SK-N-SH (cell line): ENCODE measurements around the gene SLC12A7. TPM values are rescaled to one million over a fixed set of nuclear protein-coding genes. Genes with fewer than 3 reads are reported as not detected.

ENCODE experiments used
- CTCF ChIA-PET: fragments of 300-600, 350-600 bp; formaldehyde crosslinking; extraction: SDS; loops from one replicate; lab custom pipeline; 2021; lab: Yijun Ruan, JAX
- POLR2A ChIA-PET: fragments of 350-600 bp; sonication (Branson Sonifier 250); formaldehyde crosslinking; extraction: SDS; loops from one replicate; lab custom pipeline; 2020; ENCODE audit warnings: antibody characterized with exemption, inconsistent platforms; lab: Yijun Ruan, JAX
- DNase-seq: peaks from one replicate; pipeline ENCODE4 v3.0.0; 2012
- H2AFZ ChIP-seq: fragments of 200-600 bp; sonication (generic); 2 replicates; pipeline ENCODE4 v1.8.1; 2016; ENCODE audit warnings: antibody characterized with exemption, mild to moderate bottlenecking, low read depth
- H3F3A ChIP-seq: fragments of 200-600 bp; sonication (generic); replicated peaks from 2 replicates; pipeline ENCODE3; 2016; ENCODE audit warnings: antibody characterized with exemption, mild to moderate bottlenecking; ENCODE audit not compliant: insufficient read depth
- H3K27ac ChIP-seq, 2 experiments: fragments of 200-500 bp in 1 of 2; fragments of 200-600 bp in 1 of 2; sonication (Bioruptor generic) in 1 of 2; sonication (generic), shearing (Covaris generic) in 1 of 2; 2 replicates each; pipeline versions ENCODE4 v1.5.1 to v1.6.1; 2014 to 2016; ENCODE audit warnings: low read depth in 2 of 2, inconsistent platforms in 1 of 2, low read length in 1 of 2, mild to moderate bottlenecking in 1 of 2, mixed read lengths in 1 of 2
- H3K27me3 ChIP-seq: fragments of 200-600 bp; sonication (generic), shearing (Covaris generic); 2 replicates; pipeline ENCODE4 v1.6.1; 2016; ENCODE audit warnings: mixed run types; ENCODE audit not compliant: insufficient read depth
- H3K36me3 ChIP-seq, 2 experiments: fragments of 200-500 bp in 1 of 2; fragments of 200-600 bp in 1 of 2; sonication (Bioruptor generic) in 1 of 2; sonication (generic) in 1 of 2; replicated peaks in 1 of 2; 2 replicates each; pipeline versions ENCODE3 to v1.5.1; 2014 to 2016; ENCODE audit warnings: low read length in 1 of 2, mild to moderate bottlenecking in 1 of 2; ENCODE audit not compliant: insufficient read depth in 2 of 2, control insufficient read depth in 1 of 2
- H3K4me1 ChIP-seq, 2 experiments: fragments of 200-500 bp in 1 of 2; fragments of 200-600 bp in 1 of 2; sonication (Bioruptor generic) in 1 of 2; sonication (generic), shearing (Covaris generic) in 1 of 2; 2 replicates each; pipeline versions ENCODE4 v1.5.1 to v1.6.1; 2014 to 2016; ENCODE audit warnings: low read depth in 1 of 2, low read length in 1 of 2, mixed run types in 1 of 2; ENCODE audit not compliant: insufficient read depth in 2 of 2, control insufficient read depth in 1 of 2
- H3K4me2 ChIP-seq: fragments of 200-600 bp; sonication (generic), shearing (Covaris generic); 2 replicates; pipeline ENCODE4 v1.6.1; 2017; ENCODE audit warnings: mixed run types
- H3K4me3 ChIP-seq, 2 experiments: fragments of 200-500 bp in 1 of 2; fragments of 200-600 bp in 1 of 2; sonication (Bioruptor generic) in 1 of 2; sonication (generic), shearing (Covaris generic) in 1 of 2; 2 replicates each; pipeline versions ENCODE4 v1.5.1 to v1.8.1; 2014 to 2016; ENCODE audit warnings: low read depth in 2 of 2, inconsistent platforms in 1 of 2, low read length in 1 of 2, mild to moderate bottlenecking in 1 of 2, mixed read lengths in 1 of 2, moderate library complexity in 1 of 2
- H3K79me2 ChIP-seq: fragments of 200-600 bp; sonication (generic); 2 replicates; pipeline ENCODE4 v1.8.1; 2017; ENCODE audit warnings: mild to moderate bottlenecking; ENCODE audit not compliant: insufficient read depth
- H3K9ac ChIP-seq: fragments of 200-600 bp; sonication (generic); 2 replicates; pipeline ENCODE4 v1.6.1; 2017; ENCODE audit warnings: mixed run types
- H3K9me2 ChIP-seq: fragments of 200-600 bp; sonication (generic); 2 replicates; pipeline ENCODE4 v1.6.1; 2017; ENCODE audit warnings: mixed run types
- H3K9me3 ChIP-seq: fragments of 200-600 bp; sonication (generic); 2 replicates; pipeline ENCODE4 v1.6.1; 2017; ENCODE audit warnings: mixed run types, mild to moderate bottlenecking, moderate library complexity
- H4K20me1 ChIP-seq: fragments of 200-600 bp; sonication (generic); 2 replicates; pipeline ENCODE4 v1.6.1; 2017; ENCODE audit warnings: mild to moderate bottlenecking, mixed run types; ENCODE audit not compliant: insufficient read depth
- CHD2 ChIP-seq: fragments of 150-350 bp; IDR thresholded peaks from 2 replicates; pipeline ENCODE4 v1.6.1; 2018; ENCODE audit warnings: low read length; ENCODE audit not compliant: partially characterized antibody
- ELF1 ChIP-seq: IDR thresholded peaks from 2 replicates; pipeline ENCODE4 v1.4.0; 2012
- MXI1 ChIP-seq: IDR thresholded peaks from 2 replicates; pipeline ENCODE4 v1.6.1; 2012; ENCODE audit warnings: mild to moderate bottlenecking, low read depth, low read length, improper control_type of control experiment
- NFIC ChIP-seq: IDR thresholded peaks from 2 replicates; pipeline ENCODE4 v1.4.0; 2012; ENCODE audit warnings: borderline replicate concordance
- PBX3 ChIP-seq: IDR thresholded peaks from 2 replicates; pipeline ENCODE4; 2012
- RAD21 ChIP-seq: IDR thresholded peaks from 2 replicates; pipeline ENCODE4 v1.6.1; 2012; ENCODE audit warnings: mild to moderate bottlenecking, low read length
- RFX5 ChIP-seq: IDR thresholded peaks from 2 replicates; pipeline ENCODE4 v1.6.1; 2012; ENCODE audit warnings: mild to moderate bottlenecking, improper control_type of control experiment, low read length
- SMC3 ChIP-seq: IDR thresholded peaks from 2 replicates; pipeline ENCODE4 v1.6.1; 2012; ENCODE audit warnings: low read depth, low read length, improper control_type of control experiment
- USF2 ChIP-seq: fragments of 150-350 bp; IDR thresholded peaks from 2 replicates; pipeline ENCODE4 v1.6.1; 2017; ENCODE audit warnings: antibody characterized with exemption, low read length, low read depth, borderline replicate concordance
- ZBTB33 ChIP-seq: IDR thresholded peaks from 2 replicates; pipeline ENCODE4 v1.4.0; 2012; ENCODE audit warnings: low read depth, borderline replicate concordance
- WGBS: methylation state at CpG from one replicate; pipeline ENCODE4 v1.1.6; 2017; ENCODE audit warnings: low lambda C conversion rate; 5-methylcytosine and 5-hydroxymethylcytosine counted together
- polyA plus RNA-seq, 3 experiments: library from polyadenylated mRNA; depleted of rRNA; stranded (reverse); fragments of >200 nt; gene quantifications; 2 replicates each; pipeline ENCODE4 v1.2.3, GENCODE V29; 2012
- TF ChIP-seq, protein P1 (sequence below): IDR thresholded peaks from 2 replicates; pipeline ENCODE4 v1.6.1; 2012; ENCODE audit warnings: mild to moderate bottlenecking, low read depth, low read length, moderate library complexity

Gene SLC12A7
- polyA plus RNA-seq, 1 of the 3 experiments (the other 2 are of a cell fraction) = 2.6 TPM

- no peaks in the 10 kb centered on the region; a peak in 1 of 4 replicates for H3K4me1 ChIP-seq
- no peaks in the 10 kb centered on the region for H4K20me1 ChIP-seq
- H2AFZ ChIP-seq = no peak overlapping the region
- whole genome bisulfite sequencing = 60% methylated on average over 9 of the region's 16 CpGs
- TF ChIP-seq, protein P1, sequence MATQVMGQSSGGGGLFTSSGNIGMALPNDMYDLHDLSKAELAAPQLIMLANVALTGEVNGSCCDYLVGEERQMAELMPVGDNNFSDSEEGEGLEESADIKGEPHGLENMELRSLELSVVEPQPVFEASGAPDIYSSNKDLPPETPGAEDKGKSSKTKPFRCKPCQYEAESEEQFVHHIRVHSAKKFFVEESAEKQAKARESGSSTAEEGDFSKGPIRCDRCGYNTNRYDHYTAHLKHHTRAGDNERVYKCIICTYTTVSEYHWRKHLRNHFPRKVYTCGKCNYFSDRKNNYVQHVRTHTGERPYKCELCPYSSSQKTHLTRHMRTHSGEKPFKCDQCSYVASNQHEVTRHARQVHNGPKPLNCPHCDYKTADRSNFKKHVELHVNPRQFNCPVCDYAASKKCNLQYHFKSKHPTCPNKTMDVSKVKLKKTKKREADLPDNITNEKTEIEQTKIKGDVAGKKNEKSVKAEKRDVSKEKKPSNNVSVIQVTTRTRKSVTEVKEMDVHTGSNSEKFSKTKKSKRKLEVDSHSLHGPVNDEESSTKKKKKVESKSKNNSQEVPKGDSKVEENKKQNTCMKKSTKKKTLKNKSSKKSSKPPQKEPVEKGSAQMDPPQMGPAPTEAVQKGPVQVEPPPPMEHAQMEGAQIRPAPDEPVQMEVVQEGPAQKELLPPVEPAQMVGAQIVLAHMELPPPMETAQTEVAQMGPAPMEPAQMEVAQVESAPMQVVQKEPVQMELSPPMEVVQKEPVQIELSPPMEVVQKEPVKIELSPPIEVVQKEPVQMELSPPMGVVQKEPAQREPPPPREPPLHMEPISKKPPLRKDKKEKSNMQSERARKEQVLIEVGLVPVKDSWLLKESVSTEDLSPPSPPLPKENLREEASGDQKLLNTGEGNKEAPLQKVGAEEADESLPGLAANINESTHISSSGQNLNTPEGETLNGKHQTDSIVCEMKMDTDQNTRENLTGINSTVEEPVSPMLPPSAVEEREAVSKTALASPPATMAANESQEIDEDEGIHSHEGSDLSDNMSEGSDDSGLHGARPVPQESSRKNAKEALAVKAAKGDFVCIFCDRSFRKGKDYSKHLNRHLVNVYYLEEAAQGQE = no peak
- TF ChIP-seq CHD2 (no peak), SMC3 (no peak), ELF1 (no peak), ZBTB33 (no peak), RAD21 (no peak)
- H3K27ac ChIP-seq = no peak overlapping the region
- POLR2A ChIA-PET = no interaction called here
- H3K4me3 ChIP-seq = no peak overlapping the region
- DNase-seq = no peak
- CTCF ChIA-PET = interaction anchor here (0.8 to 7.1 kb wide), 9 partner anchors 13 to 223 kb away, joined by 3 to 49 read pairs (median 4); partner anchors contain the start of gene NKD2
- no peaks in the 10 kb centered on the region for H3K9me2 ChIP-seq
- H3K27me3 ChIP-seq = no peaks in the 10 kb centered on the region
- no peaks in the 10 kb centered on the region for H3K9me3 ChIP-seq
- H3K9ac ChIP-seq = no peak overlapping the region
- no peak overlapping the region for H3K4me2 ChIP-seq
- no peaks in the 10 kb centered on the region for H3F3A ChIP-seq
- H3K79me2 ChIP-seq = no peaks in the 10 kb centered on the region
- H3K36me3 ChIP-seq = no peaks in the 10 kb centered on the region
These were observed 26.8 kb upstream of the SLC12A7 start for GRCh38 chr5:1138445-1139245.

- Histone ChIP-seq H3K27ac (no peak overlapping the region), H4K20me1 (no peaks in the 10 kb centered on the region), H3K27me3 (no peaks in the 10 kb centered on the region), H3K9me3 (no peaks in the 10 kb centered on the region), H3K4me2 (no peak overlapping the region), H3K4me3 (no peak overlapping the region), H2AFZ (no peak overlapping the region), H3K36me3 (no peaks in the 10 kb centered on the region), H3K9ac (no peak overlapping the region), H3F3A (no peaks in the 10 kb centered on the region), H3K4me1 (no peaks in the 10 kb centered on the region; a peak in 1 of 4 replicates), H3K79me2 (no peaks in the 10 kb centered on the region), H3K9me2 (no peaks in the 10 kb centered on the region)
- POLR2A ChIA-PET = no interaction called here
- 58% methylated on average over 20 of the region's 30 CpGs for WGBS
- CTCF ChIA-PET = interaction anchor here (0.6 to 7.1 kb wide), 10 partner anchors 14 to 222 kb away, joined by 3 to 49 read pairs (median 3); partner anchors contain the start of gene NKD2
- no peak for DNase-seq
- TF ChIP-seq, protein P1 = no peak
- TF ChIP-seq PBX3 (no peak), RFX5 (no peak), USF2 (no peak), MXI1 (no peak), NFIC (no peak)
These were observed 25.9 kb upstream of the SLC12A7 start for GRCh38 chr5:1137567-1138444.
